GM18520 (cell line): ENCODE results near the gene MRPL43.

Experiments
- ATAC-seq: cut with Tn5 transposase; IDR thresholded peaks from one replicate; pipeline ENCODE4 v1.9.1; 2021; ENCODE audit not compliant: unreplicated experiment

Gene MRPL43

GRCh38 chr10:101020427-101021075, 33.3 kb upstream of the MRPL43 start:
- ATAC-seq: no peak

GRCh38 chr10:101019440-101019703, 32.1 kb upstream of the MRPL43 start:
- ATAC-seq: no peak

GRCh38 chr10:101018600-101019439, 31.5 kb upstream of the MRPL43 start:
- ATAC-seq: no peak

- no peak for ATAC-seq
These were observed 30.9 kb upstream of the MRPL43 start for GRCh38 chr10:101018118-101018599.

GRCh38 chr10:101016814-101017213, 29.5 kb upstream of the MRPL43 start:
- ATAC-seq: no peak

GRCh38 chr10:101015582-101015973, 28.3 kb upstream of the MRPL43 start:
- no peak for ATAC-seq

GRCh38 chr10:101014966-101015581, 27.8 kb upstream of the MRPL43 start:
- no peak for ATAC-seq

- no peak for ATAC-seq
These were observed 27.1 kb upstream of the MRPL43 start for GRCh38 chr10:101014230-101014884.

GRCh38 chr10:101013365-101013825, 26.1 kb upstream of the MRPL43 start:
- ATAC-seq: no peak

- ATAC-seq: peak; percentile 76
These were observed 25.4 kb upstream of the MRPL43 start for GRCh38 chr10:101012525-101013364.

GRCh38 chr10:101011517-101012423, 24.5 kb upstream of the MRPL43 start:
- ATAC-seq: no peak

GRCh38 chr10:101010329-101010728, 23.0 kb upstream of the MRPL43 start:
- no peak for ATAC-seq

- ATAC-seq: no peak
These were observed 21.6 kb upstream of the MRPL43 start for GRCh38 chr10:101008823-101009423.

GRCh38 chr10:101007915-101008822, 20.9 kb upstream of the MRPL43 start:
- no peak for ATAC-seq

GRCh38 chr10:101007099-101007711, 19.9 kb upstream of the MRPL43 start:
- ATAC-seq: no peak

- ATAC-seq: no peak
These were observed 19.3 kb upstream of the MRPL43 start for GRCh38 chr10:101006593-101007098.

GRCh38 chr10:101005869-101006567, 18.7 kb upstream of the MRPL43 start:
- no peak for ATAC-seq
